Measurements from ENCODE around the gene SLC25A22.
A peak's percentile ranks its signal among the peaks of the same experiment; 100 is the strongest.

SLC25A22 gene

GRCh38 chr11:746289-747157, 51.6 kb downstream of the SLC25A22 start:
- DNase-seq (no peak), ATAC-seq (peak; percentile 28)

- no peak for ATAC-seq
- no peak for DNase-seq
These were observed 52.7 kb downstream of the SLC25A22 start for GRCh38 chr11:745428-745827.

- DNase-seq = no peak
- ATAC-seq = no peak
These were observed 55.4 kb downstream of the SLC25A22 start for GRCh38 chr11:742571-743201.

- DNase-seq (no peak), ATAC-seq (no peak)
These were observed 55.9 kb downstream of the SLC25A22 start for GRCh38 chr11:742156-742546.

Measured in stimulated activated naive CD8-positive, alpha-beta T cell treated with anti-CD3 and anti-CD28 coated beads, Interleukin-15, Interleukin-2, amounts not matched to agents 100 U/mL and 50 U/mL, for 24 hours (primary cell).